ENCODE measurements around the gene FAM219B. TPM values are rescaled to one million over a fixed set of nuclear protein-coding genes. Genes with fewer than 3 reads are reported as not detected.

FAM219B gene
- total RNA-seq, 1 experiment from 2014 or later: 99.6 TPM

GRCh38 chr15:74872702-74873035 is 34.0 kb downstream of the FAM219B start:
- TF ChIP-seq ARID4B (CRISPR knock-in tag; IDR thresholded peaks at IDR 0.05; ENCODE audit: borderline replicate concordance): no peak
- no peak for TF ChIP-seq ZNF512 (CRISPR knock-in tag; IDR thresholded peaks at IDR 0.05; ENCODE audit: borderline replicate concordance)
- TF ChIP-seq NR2C2 (CRISPR knock-in tag; IDR thresholded peaks at IDR 0.05): no peak
- no peak for TF ChIP-seq FOXK1 (CRISPR knock-in tag; IDR thresholded peaks at IDR 0.05)
- no peak for TF ChIP-seq ERG (CRISPR knock-in tag; IDR thresholded peaks at IDR 0.05)
- peak; percentile 70 for TF ChIP-seq PRDM15 (CRISPR knock-in tag; IDR thresholded peaks at IDR 0.05)
- TF ChIP-seq SOX15 (CRISPR knock-in tag; IDR thresholded peaks at IDR 0.05): no peak
- TF ChIP-seq SMAD4 (CRISPR knock-in tag; IDR thresholded peaks at IDR 0.05): no peak
- no peak for TF ChIP-seq PREB (CRISPR knock-in tag; IDR thresholded peaks at IDR 0.05; ENCODE audit: borderline replicate concordance)
- TF ChIP-seq TCF7 (CRISPR knock-in tag; IDR thresholded peaks at IDR 0.05; ENCODE audit: low read depth): no peak
- no peak for TF ChIP-seq SP1 (CRISPR knock-in tag; conservative IDR thresholded peaks at IDR 0.05)
- 0 out of 2 replicates have a peak, but pooled peaks have one; percentile 33 for TF ChIP-seq ZBTB43 (CRISPR knock-in tag; IDR thresholded peaks at IDR 0.05)
- no peak for TF ChIP-seq ZNF423 (CRISPR knock-in tag; IDR thresholded peaks at IDR 0.05)
- TF ChIP-seq NR3C1 (CRISPR knock-in tag; conservative IDR thresholded peaks at IDR 0.05; ENCODE audit: low read depth): no peak
- TF ChIP-seq MYBL2 (CRISPR knock-in tag; IDR thresholded peaks at IDR 0.05): 0 out of 2 replicates have a peak, but pooled peaks have one; percentile 30
- no peak for TF ChIP-seq CBFB (CRISPR knock-in tag; IDR thresholded peaks at IDR 0.05; ENCODE audit: low read depth)
- TF ChIP-seq CREB1 (CRISPR knock-in tag; IDR thresholded peaks at IDR 0.05): no peak
- DNase-seq (ENCODE audit: low spot score) (no peak), ATAC-seq (no peak)
- Mint-ChIP-seq H3K4me3 (peak overlapping the region; percentile 93), H3K27ac (peak overlapping the region; percentile 93), H3K4me1 (peaks cover 20% of the 10 kb centered on the region), H3K36me3 (peaks cover 11% of the 10 kb centered on the region), H3K27me3 (ENCODE audit: low read depth) (no peaks in the 10 kb centered on the region), H3K9me3 (peaks cover 6% of the 10 kb centered on the region)
- ChIA-PET CTCF (no interaction called here), POLR2A (interaction anchor here (0.6 kb wide), 1 partner anchor 129 kb away, joined by 3 read pairs; no protein-coding TSS in a partner anchor)
